IMR-90 (cell line): ENCODE results near the gene STX8. TPM values are rescaled to one million over a fixed set of nuclear protein-coding genes. Genes with fewer than 3 reads are reported as not detected.
"Not testable (repeated sequence)": the region's sequence is repeated elsewhere in the genome, so short reads cannot be mapped to it uniquely, and the experiment has no call there.

Source experiments
- ATAC-seq: fragments of 200-7000 bp; cut with Tn5 transposase; 2 replicates; pipeline ENCODE4 v1.9.1; 2020; ENCODE audit warnings: low read depth, mild to moderate bottlenecking, moderate library complexity
- BruUV-seq: library from RNA; stranded (reverse); fragments of 400-500 nt; replicated peaks from 2 replicates; lab custom pipeline; 2021; lab: Mats Ljungman, UMichigan
- CTCF ChIA-PET: fragments of 300-600 bp; formaldehyde crosslinking; extraction: SDS; loops from one replicate; lab custom pipeline; 2021; ENCODE audit warnings: antibody characterized with exemption; lab: Yijun Ruan, JAX
- POLR2A ChIA-PET: fragments of 300-600 bp; sonication (Branson Sonifier 250); formaldehyde crosslinking; loops from one replicate; lab custom pipeline; 2022; ENCODE audit warnings: antibody characterized with exemption; ENCODE audit not compliant: unreplicated experiment; lab: Charles Lee
- DNase-seq: peaks from one replicate; pipeline ENCODE4 v3.0.0; 2013
- H2AFZ ChIP-seq: replicated peaks from 2 replicates; pipeline ENCODE3; 2013; ENCODE audit warnings: low read length, mild to moderate bottlenecking; ENCODE audit not compliant: poor library complexity
- H2AK5ac ChIP-seq: 2 replicates; pipeline ENCODE4 v1.6.1; 2013; ENCODE audit warnings: low read depth, low read length, inconsistent platforms
- H2AK9ac ChIP-seq: replicated peaks from 2 replicates; pipeline ENCODE3; 2013; ENCODE audit warnings: mild to moderate bottlenecking, low read depth, low read length, moderate library complexity; ENCODE audit not compliant: poor library complexity
- H2BK120ac ChIP-seq: 2 replicates; pipeline ENCODE4 v1.6.1; 2013; ENCODE audit warnings: low read depth, low read length, inconsistent platforms
- H2BK15ac ChIP-seq: 3 replicates; pipeline ENCODE4 v1.6.1; 2013; ENCODE audit warnings: low read depth, low read length, inconsistent platforms
- H2BK20ac ChIP-seq: 2 replicates; pipeline ENCODE4 v1.6.1; 2013; ENCODE audit warnings: low read depth, mild to moderate bottlenecking, inconsistent platforms, low read length, moderate library complexity
- H2BK5ac ChIP-seq: 2 replicates; pipeline ENCODE4 v1.6.1; 2013; ENCODE audit warnings: mild to moderate bottlenecking, low read depth, low read length, inconsistent platforms; ENCODE audit not compliant: poor library complexity, severe bottlenecking
- H3K14ac ChIP-seq: replicated peaks from 2 replicates; pipeline ENCODE4 v1.6.1; 2013; ENCODE audit warnings: low read depth, low read length, inconsistent platforms
- H3K18ac ChIP-seq: 2 replicates; pipeline ENCODE4 v1.6.1; 2013; ENCODE audit warnings: low read depth, low read length, control low read depth
- H3K23ac ChIP-seq: 2 replicates; pipeline ENCODE4 v1.6.1; 2013; ENCODE audit warnings: low read depth, low read length, inconsistent platforms
- H3K27ac ChIP-seq: 2 replicates; pipeline ENCODE4 v1.5.1; 2013; ENCODE audit warnings: mild to moderate bottlenecking, control low read depth, low read length; ENCODE audit not compliant: insufficient read depth
- H3K27me3 ChIP-seq: 2 replicates; pipeline ENCODE4 v1.6.1; 2013; ENCODE audit warnings: low read length; ENCODE audit not compliant: control insufficient read depth, insufficient read depth
- H3K36me3 ChIP-seq: 2 replicates; pipeline ENCODE4 v1.6.1; 2013; ENCODE audit warnings: low read length, mixed read lengths; ENCODE audit not compliant: control insufficient read depth, insufficient read depth
- H3K4ac ChIP-seq: 2 replicates; pipeline ENCODE4 v1.6.1; 2013; ENCODE audit warnings: low read depth, low read length, inconsistent platforms
- H3K4me1 ChIP-seq: 2 replicates; pipeline ENCODE4 v1.6.1; 2013; ENCODE audit warnings: low read length, mixed read lengths; ENCODE audit not compliant: control insufficient read depth, insufficient read depth
- H3K4me2 ChIP-seq: 2 replicates; pipeline ENCODE4 v1.6.1; 2013; ENCODE audit warnings: low read depth, mild to moderate bottlenecking, control low read depth, low read length, moderate library complexity
- H3K4me3 ChIP-seq: 2 replicates; pipeline ENCODE4 v1.5.1; 2013; ENCODE audit warnings: low read depth, mild to moderate bottlenecking, control low read depth, low read length, moderate library complexity; ENCODE audit not compliant: insufficient read depth
- H3K56ac ChIP-seq: 2 replicates; pipeline ENCODE4 v1.6.1; 2013; ENCODE audit warnings: low read length, inconsistent platforms; ENCODE audit not compliant: insufficient read depth; ENCODE audit errors: extremely low read depth
- H3K79me1 ChIP-seq, 2 experiments: 2 replicates each; pipeline ENCODE4 v1.6.1; 2013; ENCODE audit warnings: low read length in 2 of 2, inconsistent platforms in 1 of 2, low read depth in 1 of 2
- H3K9ac ChIP-seq: 2 replicates; pipeline ENCODE4 v1.6.1; 2013; ENCODE audit warnings: low read depth, low read length, control low read depth
- H3K9me1 ChIP-seq: 2 replicates; pipeline ENCODE4 v1.6.1; 2013; ENCODE audit warnings: low read length, inconsistent platforms; ENCODE audit not compliant: insufficient read depth
- H3K9me3 ChIP-seq: 2 replicates; pipeline ENCODE4 v1.6.1; 2013; ENCODE audit warnings: low read length; ENCODE audit not compliant: control insufficient read depth, insufficient read depth
- H4K20me1 ChIP-seq: 2 replicates; pipeline ENCODE4 v1.6.1; 2013; ENCODE audit warnings: low read length, inconsistent platforms; ENCODE audit not compliant: insufficient read depth
- H4K5ac ChIP-seq: 2 replicates; pipeline ENCODE4 v1.6.1; 2013; ENCODE audit warnings: mild to moderate bottlenecking, low read depth, low read length, control low read depth
- H4K8ac ChIP-seq, 2 experiments: 2 replicates each; pipeline ENCODE4 v1.6.1; 2013; ENCODE audit warnings: low read depth in 2 of 2, low read length in 2 of 2, control low read depth in 1 of 2, inconsistent platforms in 1 of 2
- H4K91ac ChIP-seq: 2 replicates; pipeline ENCODE4 v1.6.1; 2013; ENCODE audit warnings: low read depth, low read length, inconsistent platforms; ENCODE audit not compliant: insufficient read depth
- WGBS, 2 experiments: methylation state at CpG; one replicate each; pipeline versions ENCODE4 v1.1.5 to v1.1.7; 2013; ENCODE audit warnings: missing lambda C conversion rate in 2 of 2; ENCODE audit not compliant: insufficient read length in 1 of 2; ENCODE audit errors: extremely low coverage in 2 of 2; 5-methylcytosine and 5-hydroxymethylcytosine counted together
- dilution Hi-C: fragments of 300-500 bp; cut with HindIII; formaldehyde crosslinking; loops from one replicate; pipeline ENCODE4 v1.14.3; 2018; ENCODE audit warnings: low sequenced_read_pairs; ENCODE audit not compliant: unreplicated experiment
- in situ Hi-C: fragments of 300-500 bp; cut with MboI; formaldehyde crosslinking; loops from 3 replicates; pipeline ENCODE4 v1.14.3; 2019; ENCODE audit warnings: low sequenced_read_pairs, inconsistent platforms, mixed read lengths
- intact Hi-C: fragments of 100-400 bp; cut with micrococcal nuclease; formaldehyde crosslinking; loops from 2 replicates; pipeline ENCODE4 v1.10.0; 2022
- polyA plus RNA-seq, 3 experiments: library from polyadenylated mRNA; depleted of rRNA; stranded (reverse); fragments of >200 nt; gene quantifications; 2 replicates each; pipeline ENCODE4 v1.2.3, GENCODE V29; 2012; ENCODE audit warnings: low replicate concordance in 1 of 3
- total RNA-seq: library from RNA; depleted of rRNA; stranded (reverse); fragments of >200 nt; gene quantifications from 2 replicates; pipeline ENCODE4 v1.2.3, GENCODE V29; 2012

Gene STX8
- total and polyA plus RNA-seq, 2 of the 4 experiments (the other 2 are of a cell fraction) = 26.5 to 47.0 TPM

DNA sequence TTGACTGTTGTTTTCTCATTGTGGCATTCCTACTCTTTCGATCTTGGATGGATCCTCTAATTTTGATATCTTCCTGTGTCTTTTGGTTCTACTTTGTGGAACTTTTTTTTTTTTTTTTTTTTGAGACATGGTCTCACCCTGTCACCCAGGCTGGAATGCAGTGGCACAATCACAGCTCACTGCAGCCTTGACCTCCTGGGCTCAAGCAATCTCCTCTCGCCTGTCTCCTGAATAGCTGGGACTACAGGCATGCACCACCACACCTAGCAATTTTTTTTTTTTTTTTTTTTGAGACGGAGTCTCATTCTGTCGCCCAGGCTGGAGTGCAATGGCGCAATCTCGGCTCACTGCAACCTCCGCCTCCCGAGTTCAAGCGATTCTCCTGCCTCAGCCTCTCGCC lies 220.4 kb downstream of the STX8 start:
- H3K4me2 ChIP-seq, H3K9me1 ChIP-seq, H4K20me1 ChIP-seq, H2BK120ac ChIP-seq, POLR2A ChIA-PET, DNase-seq, H3K56ac ChIP-seq, in situ Hi-C loops, H3K79me1 ChIP-seq, H3K14ac ChIP-seq, H3K4me1 ChIP-seq, dilution Hi-C loops, ATAC-seq, H3K4me3 ChIP-seq, H3K18ac ChIP-seq, intact Hi-C loops, H4K91ac ChIP-seq, H3K36me3 ChIP-seq, H2BK15ac ChIP-seq, H3K4ac ChIP-seq, H3K9me3 ChIP-seq, H2AFZ ChIP-seq, BruUV-seq, H2BK20ac ChIP-seq, H3K23ac ChIP-seq, H2BK5ac ChIP-seq, H3K27me3 ChIP-seq, H3K27ac ChIP-seq, H2AK5ac ChIP-seq, H3K9ac ChIP-seq, H2AK9ac ChIP-seq, H4K8ac ChIP-seq, H4K5ac ChIP-seq: not testable (repeated sequence)
- CTCF ChIA-PET = interaction anchor here (0.6 to 0.7 kb wide), 2 partner anchors 103 to 165 kb away, joined by 4 to 7 read pairs; no protein-coding TSS in a partner anchor
- no CpG with 5 or more reads among the region's 10 CpGs for WGBS, 2 experiments
